HG03066 (cell line): ENCODE measurements around the gene ACE.

ENCODE experiments used
- ATAC-seq: cut with Tn5 transposase; IDR thresholded peaks from one replicate; pipeline ENCODE4 v1.9.1; 2021; ENCODE audit warnings: low read depth; ENCODE audit not compliant: unreplicated experiment

Gene ACE

DNA sequence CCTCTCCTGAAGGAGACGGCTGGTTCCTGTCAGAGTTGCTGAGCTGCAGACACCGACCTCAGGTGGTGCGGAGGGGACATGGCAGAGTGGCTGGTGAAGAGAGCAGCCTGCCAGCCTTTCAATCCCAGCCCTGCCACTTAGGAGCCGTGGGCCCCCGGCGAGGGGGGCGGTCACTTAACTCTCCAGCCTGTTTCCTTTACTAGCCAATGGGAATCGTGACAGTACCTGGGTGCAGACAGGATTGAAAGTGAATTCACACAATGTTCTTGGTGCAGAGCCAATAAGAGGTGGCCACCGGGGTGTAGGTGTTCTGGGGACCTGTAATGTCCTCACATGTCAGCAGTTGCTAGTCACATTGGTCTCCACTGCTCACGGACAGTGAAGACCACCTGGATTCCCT, 13.5 kb downstream of the ACE start:
- no peak for ATAC-seq

DNA sequence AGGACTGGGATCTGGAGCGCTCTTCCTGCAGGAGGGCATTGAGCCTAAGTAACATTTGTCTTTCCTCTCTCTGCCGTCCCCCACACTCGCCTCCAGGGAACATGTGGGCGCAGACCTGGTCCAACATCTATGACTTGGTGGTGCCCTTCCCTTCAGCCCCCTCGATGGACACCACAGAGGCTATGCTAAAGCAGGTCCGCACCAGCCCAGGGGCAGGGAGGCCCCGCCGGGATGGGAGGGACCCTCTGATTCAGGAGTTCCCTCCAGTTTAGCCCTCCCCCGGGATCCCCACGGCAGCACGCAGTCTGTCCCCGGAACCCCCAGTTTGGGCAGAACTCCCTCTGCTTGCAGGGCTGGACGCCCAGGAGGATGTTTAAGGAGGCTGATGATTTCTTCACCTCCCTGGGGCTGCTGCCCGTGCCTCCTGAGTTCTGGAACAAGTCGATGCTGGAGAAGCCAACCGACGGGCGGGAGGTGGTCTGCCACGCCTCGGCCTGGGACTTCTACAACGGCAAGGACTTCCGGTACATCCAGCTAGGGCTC, 14.1 kb downstream of the ACE start:
- ATAC-seq = no peak

DNA sequence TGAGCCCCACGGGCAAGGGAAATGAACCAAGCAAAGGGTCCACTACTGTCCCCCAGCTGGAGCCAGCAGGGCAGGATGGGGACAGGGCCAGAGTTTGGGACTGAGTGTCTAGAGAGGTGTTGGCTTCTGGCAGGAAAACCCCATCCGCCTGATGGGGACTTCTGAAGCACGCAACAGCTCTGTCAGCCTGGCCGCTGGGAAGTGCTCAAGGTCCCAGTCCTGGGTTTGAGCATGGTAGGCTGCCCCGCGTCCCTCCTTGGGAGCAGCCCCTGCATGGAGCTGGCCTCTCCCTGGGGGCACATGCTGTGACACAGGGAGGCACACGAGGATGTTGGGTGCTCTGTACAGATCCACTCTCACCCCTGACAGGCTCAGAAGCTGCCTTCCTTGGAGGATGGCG, 14.6 kb downstream of the ACE start:
- ATAC-seq = no peak

DNA sequence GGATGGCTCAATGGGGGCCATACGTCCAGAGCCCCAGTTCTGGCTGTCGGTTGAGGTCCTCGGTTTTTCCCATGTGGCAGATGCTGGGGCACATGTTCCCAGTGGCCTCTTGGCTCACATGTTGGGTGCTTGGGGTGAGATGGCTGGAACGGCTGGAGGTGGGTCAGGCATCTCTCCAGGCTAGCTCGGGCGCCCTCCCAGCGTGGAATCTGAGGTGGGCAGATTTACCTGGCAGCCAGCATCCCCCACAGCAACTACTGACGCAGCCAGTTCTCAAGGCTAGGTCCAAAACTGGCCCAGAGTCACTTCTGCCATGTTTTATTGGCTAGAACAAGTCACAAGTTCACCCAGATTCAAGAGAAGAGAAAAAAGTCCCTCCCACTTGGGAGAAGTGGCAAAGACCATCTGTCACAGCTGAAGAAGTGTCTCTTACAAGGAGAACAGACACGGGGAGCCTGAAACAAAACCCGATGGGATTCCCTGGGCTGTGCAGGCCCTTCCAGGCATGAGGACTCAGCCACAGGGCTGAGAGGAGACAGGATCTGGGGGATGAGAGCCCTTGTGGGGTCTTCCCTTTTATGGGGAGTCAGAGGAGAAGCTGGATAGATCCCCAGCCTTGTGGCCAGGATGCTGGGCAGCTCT, 15.2 kb downstream of the ACE start:
- no peak for ATAC-seq

DNA sequence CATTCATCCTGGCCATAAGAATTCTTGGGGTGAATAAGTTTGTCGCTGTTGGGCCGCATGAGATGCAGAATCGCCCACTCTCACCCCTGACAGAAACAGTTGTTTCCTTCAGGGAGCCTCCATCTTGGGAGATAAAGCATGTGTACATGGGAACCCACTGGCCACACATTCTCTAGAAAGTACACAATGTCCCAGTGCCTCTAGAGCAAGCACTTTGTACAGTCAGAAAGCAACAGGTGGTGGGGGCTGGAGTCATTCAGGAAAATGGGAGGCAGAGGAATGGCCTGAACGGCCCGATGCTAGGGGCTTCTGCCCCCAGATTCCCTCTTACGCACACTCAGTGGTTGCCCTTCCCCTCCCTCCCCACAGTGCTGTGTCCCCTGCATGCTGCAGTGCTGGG, 16.1 kb downstream of the ACE start:
- ATAC-seq = no peak

DNA sequence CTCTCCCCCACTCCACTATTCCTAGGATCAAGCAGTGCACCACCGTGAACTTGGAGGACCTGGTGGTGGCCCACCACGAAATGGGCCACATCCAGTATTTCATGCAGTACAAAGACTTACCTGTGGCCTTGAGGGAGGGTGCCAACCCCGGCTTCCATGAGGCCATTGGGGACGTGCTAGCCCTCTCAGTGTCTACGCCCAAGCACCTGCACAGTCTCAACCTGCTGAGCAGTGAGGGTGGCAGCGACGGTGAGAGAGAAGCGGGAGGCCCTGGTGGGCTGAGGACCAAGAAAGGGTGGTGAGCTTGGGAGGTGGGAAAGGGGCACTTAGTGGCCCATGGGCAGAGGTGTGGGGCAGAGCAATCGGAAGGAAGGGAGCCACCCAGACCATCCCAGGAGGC, 16.6 kb downstream of the ACE start:
- ATAC-seq = no peak

DNA sequence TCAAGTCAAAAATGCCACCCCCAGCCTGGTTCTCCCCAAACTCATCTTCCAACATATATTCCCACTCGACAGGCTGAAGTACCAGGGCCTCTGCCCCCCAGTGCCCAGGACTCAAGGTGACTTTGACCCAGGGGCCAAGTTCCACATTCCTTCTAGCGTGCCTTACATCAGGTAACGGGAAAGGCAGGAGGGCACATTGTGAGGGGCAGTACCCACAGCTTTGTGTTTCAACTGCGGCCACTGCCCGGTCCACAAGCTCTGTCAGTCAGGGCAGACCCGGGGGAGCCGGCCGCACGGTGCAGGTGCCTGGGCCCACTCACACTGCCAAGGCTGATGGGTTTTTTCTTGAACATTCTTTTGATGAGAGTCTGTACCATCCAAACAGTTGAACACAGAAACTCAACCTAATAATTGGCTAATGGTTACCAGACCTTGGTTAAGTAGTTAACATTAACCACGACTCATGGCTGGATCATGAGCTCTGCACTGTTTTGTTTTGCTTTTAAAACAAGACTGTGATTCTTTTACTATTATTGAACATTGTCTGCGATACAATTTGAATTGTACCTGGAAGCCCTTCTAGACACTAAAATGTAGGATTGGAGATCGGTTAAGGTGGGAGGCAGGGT, 17.6 kb downstream of the ACE start:
- ATAC-seq = no peak

DNA sequence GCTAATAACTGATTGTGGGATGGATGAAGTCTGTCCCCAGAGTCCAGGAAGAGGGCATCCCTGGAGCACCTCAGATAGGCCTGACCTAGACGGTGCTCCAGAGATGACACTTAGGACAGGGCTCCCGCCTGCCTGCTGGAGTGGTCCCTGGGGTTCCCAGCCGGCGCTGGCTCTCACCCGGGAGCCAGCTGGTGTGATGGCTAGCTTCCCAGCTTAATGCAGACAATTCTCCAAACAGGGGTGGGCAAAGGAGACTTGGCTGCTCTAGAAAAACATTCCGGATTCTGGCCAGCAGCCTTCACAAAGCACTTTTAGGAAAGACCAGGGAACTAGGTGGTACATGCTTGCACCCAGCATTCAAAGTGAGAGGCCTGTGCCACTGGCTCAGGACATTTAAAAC, 18.6 kb downstream of the ACE start:
- no peak for ATAC-seq

DNA sequence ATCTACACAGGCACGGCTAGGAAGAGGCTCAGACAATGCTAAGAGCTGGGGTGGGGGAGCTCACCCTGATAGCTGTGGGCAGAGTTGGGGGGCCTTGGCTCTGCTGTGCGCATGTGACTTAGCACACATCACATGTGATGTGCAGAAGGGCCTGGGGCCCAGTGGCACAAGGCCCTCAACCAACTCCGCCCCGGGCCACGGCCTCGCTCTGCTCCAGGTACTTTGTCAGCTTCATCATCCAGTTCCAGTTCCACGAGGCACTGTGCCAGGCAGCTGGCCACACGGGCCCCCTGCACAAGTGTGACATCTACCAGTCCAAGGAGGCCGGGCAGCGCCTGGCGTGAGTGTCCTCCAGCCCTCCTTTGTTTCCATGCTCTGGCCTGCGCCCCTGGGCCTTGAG, 19.3 kb downstream of the ACE start:
- no peak for ATAC-seq

DNA sequence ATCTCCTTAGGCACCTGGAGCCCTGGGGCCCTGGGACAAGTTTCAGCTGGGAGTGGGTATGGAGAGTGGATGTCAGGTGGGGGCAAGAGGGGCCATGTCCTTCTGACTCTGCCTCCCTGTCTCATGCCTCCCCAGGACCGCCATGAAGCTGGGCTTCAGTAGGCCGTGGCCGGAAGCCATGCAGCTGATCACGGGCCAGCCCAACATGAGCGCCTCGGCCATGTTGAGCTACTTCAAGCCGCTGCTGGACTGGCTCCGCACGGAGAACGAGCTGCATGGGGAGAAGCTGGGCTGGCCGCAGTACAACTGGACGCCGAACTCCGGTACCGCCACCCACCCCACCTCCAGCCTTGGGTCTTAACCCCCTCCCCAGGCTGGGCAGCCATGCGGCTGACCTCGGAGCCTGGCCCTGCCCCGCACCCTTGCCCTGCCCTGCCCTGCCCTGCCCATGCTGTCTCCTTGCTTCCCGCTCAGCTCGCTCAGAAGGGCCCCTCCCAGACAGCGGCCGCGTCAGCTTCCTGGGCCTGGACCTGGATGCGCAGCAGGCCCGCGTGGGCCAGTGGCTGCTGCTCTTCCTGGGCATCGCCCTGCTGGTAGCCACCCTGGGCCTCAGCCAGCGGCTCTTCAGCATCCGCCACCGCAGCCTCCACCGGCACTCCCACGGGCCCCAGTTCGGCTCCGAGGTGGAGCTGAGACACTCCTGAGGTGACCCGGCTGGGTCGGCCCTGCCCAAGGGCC, 20.0 kb downstream of the ACE start:
- no peak for ATAC-seq

DNA sequence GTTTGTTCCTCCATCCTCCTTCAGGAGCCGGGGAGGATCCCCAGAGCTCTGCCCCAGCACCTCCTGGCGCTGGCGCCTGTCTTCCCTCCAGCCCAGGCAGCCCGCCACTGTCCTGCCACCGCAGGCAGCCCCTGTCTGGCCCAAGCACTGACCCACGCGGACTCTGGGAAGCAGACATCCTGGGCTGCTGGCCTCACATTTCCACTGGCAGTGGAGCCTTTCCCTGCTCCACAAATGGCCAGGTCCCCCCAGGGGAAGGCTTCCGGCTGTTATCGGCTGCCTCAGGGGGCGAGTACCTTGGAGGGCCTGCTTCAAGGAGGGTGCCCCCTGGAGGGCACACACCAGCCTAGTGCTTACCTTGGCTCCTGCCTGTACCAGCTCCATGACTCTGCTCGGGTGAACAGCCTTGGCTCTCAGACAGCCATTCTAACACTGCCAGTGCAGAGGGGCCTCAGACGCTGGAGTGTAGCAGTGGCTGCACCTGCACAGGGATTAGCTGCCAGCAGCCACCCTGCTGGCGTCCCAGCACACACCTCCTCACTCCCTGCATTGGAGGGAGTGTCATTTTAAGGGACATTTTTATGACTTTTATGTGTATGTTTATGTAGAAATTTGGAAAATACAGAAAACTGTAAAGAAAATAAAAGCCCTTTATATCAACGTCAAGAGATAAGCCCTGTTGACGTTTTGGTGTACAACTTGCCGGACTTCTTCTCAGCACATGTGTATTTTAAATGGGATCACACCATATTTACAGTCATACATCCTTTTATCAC, 21.0 kb downstream of the ACE start:
- no peak for ATAC-seq

DNA sequence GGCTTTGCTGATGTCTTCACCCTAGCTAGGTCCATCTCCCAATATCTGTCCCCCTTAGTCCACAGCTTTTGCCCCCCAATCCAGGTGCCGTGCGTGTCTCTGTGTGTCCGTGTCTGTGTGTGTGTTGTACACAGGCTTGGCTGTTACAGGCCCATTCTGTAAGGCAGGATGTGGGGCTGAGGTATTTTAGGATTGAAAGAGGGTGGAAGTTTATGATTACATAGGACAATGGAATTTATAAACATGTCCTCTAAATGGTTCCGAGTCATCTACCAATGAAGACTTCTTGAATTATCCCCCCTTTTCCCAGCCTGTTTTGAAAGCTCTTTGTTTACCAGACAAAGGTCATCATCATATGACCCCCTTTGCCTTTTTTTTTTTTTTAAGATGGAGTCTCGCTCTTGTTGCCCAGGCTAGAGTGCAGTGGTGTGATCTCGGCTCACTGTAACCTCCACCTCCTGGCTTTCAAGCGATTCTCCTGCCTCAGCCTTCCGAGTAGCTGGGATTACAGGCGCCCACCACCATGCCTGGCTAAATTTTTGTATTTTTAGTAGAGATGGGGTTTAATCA, 21.9 kb downstream of the ACE start:
- ATAC-seq = no peak

DNA sequence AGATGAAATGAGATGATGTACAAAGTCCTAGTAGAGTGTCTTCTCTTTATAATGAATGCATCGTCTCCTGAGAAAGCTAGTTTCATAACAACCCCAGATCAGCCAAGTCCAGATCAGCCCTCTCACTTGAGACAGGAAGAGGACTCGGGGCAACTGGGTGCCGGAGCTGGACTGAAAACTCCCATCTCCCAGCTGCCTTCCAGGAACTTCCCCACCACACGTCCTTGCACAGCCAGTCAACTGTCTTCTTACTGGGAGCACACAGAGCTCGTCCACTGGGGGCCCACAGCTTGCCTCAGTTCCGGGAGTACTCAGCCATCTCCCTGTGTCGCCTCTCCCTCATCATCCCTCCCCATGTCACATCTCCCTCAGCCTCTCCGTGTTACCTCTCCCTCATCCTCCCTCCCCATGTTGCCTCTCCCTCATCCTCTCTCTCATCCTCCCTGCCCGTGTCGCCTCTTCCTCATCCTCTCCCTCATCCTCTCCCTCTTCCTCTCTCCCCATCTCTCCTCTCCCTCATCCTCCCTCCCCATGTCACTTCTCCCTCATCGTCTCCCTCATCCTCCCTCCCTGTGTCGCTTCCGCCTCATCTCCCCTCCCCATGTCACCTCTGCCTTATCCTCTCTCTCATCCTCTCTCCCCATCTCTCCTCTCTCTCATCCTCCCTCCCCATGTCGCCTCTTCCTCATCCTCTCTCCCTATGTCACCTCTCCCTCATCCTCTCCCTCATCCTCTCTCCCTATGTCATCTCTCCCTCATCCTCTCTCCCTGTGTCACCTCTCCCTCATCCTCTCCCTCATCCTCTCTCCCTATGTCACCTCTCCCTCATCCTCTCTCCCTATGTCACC, 23.9 kb downstream of the ACE start:
- ATAC-seq = no peak

DNA sequence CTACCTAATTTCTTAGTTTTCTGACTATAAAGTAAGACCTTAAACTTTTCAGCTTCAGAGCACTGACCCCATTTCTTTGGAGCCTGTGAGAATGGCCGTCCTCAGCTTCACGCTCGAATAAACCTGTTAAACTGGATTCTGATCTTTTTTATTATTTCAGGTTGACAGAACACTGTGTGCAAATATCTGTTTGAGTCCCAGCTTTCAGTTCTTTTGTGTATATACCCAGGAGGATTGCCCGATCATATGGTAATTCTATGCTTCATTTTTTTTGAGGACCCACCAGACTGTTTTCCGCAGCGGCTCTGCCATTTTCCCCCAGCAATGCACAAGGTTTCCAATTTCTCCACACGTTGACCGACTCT, 26.5 kb downstream of the ACE start:
- ATAC-seq = no peak

DNA sequence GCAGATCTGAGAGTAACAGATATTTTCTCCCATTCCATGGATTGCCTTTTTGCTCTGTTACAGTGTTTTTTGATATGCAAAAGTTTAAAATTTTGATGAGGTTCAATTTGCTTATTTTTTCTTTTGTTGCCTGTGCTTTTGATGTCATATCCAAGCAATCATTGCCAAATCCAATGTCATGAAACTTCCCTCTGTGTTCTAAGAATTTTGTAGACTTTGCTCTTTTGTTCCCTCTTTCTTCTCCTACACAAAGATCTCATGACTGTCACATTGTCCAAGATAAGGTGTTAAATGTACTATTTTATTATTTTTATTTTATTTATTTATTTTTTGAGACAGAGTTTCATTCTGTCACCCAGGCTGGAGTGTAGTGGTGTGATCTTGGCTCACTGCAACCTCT, 27.4 kb downstream of the ACE start:
- ATAC-seq = no peak

DNA sequence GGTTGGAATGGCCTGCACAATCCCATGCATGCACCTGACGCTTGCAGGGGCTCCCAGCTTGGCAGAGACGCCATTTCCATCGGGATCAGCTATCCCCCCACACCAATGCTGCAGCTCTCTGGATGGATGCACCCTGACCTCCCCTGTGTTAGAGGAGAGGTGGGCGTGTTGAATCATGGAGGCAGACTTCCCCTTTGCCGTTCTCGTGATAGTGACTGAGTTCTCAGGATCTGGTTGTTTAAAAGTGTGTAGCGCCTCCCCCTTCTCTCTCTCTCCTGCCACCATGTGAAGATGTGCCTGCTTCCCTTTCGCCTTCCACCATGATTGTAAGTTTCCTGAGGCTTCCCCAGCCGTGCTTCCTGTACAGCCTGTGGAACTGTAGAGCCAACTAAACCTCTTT, 28.5 kb downstream of the ACE start:
- no peak for ATAC-seq

DNA sequence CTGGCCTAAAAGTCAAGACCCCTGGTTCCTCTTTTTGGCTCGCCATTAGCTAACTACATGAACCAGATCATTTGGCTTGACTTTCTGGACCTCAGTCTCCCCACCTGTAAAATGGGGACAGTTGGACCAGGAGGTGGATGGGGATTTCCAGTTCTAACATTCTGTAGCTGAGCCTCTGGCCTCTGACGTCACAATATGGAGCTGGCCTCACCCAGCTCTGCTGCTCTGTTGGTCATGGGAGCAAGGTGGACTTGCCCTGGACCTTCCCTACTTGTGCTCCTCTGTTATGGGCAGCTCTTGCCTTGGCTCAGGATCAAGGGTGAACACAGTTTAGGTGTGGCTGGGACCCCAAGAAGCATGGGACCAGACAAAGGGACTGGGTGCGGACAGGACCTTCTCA, 29.8 kb downstream of the ACE start:
- ATAC-seq = no peak

DNA sequence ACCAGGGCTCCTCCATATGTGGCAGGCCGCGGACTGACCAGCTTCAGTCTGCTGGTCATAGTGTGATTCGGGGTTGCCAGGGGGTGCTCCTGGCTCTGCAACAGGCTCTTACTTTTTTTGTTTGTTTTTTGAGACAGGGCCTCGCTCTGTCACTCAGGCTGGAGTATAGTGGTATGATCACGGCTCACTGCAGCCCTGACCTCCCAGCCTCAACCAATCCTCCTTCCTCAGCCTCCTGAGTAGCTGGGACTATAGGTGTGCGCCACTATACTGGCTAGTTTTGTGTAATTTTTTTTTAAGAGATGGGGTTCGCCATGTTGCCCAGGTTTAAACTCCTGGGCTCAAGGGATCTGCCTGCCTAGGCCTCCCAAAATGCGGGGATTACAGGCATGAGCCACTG, 34.5 kb downstream of the ACE start:
- ATAC-seq = no peak

DNA sequence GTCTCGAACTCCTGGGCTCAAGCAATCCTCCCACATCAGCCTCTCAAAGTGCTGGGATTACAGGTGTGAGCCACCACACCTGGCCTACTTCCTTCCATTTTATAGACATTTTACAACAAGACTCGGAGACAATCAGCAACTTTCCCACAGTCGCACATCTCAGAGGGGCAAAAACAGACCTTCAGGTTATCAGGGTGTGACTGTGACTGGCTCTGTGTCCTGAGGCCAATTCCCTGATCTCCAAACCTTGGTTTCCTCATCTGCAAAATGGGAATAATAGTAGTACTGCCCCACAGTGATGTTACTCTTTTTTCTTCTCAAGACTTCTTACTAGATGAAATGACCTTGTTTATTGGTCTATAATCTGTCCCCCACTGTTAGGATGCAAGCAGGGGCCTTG, 35.5 kb downstream of the ACE start:
- ATAC-seq = no peak
